GM18951 (cell line): ENCODE results near the gene CMTM1.
"Not testable (repeated sequence)": the region's sequence is repeated elsewhere in the genome, so short reads cannot be mapped to it uniquely, and the experiment has no call there.

Experiments
- POLR2A ChIP-seq: IDR thresholded peaks from 4 replicates; pipeline ENCODE4 v1.6.1; 2011; ENCODE audit warnings: mild to moderate bottlenecking; ENCODE audit not compliant: insufficient read length, insufficient read depth; ENCODE audit errors: extremely low read depth
- in situ Hi-C: fragments of 300-500 bp; cut with MboI; formaldehyde crosslinking; loops from one replicate; pipeline ENCODE4 v1.12.0; 2022; ENCODE audit warnings: low sequenced_read_pairs, mixed read lengths, inconsistent platforms; ENCODE audit not compliant: unreplicated experiment

The CMTM1 gene

DNA sequence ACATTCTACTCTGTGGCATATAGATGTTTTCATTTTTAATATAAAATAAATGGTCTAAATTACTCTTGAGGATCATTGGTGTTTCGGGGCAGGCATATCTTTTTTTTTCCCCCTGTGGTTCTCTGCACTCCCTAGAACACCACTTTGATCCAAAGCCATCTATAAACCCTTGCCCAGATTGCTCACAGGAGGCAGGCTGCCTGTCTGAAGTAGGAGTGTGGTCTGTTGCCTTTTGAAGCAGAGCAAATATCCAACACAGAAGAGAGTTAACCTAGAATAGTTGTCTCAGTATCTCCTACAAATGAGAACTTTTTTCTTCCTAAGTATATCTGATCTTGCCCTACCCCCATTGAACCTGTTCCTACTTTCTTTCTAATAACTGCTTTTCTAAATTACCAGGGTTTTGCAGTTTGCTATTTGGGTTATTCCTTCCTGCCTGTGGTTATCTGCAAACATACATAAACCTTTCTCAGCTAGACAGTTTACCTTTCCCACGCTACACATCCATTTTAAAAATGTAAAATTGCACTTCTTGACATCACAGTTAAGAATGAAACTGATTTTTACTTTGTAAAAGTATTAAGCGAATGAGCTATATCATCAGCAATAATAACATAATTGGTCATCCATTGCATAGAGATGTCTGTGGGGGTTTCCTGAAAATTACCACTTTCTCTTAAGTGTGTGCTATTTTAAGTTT lies 4.7 kb upstream of the CMTM1 start:
- in situ Hi-C loops = no loop called here
- no peak for TF ChIP-seq POLR2A

DNA sequence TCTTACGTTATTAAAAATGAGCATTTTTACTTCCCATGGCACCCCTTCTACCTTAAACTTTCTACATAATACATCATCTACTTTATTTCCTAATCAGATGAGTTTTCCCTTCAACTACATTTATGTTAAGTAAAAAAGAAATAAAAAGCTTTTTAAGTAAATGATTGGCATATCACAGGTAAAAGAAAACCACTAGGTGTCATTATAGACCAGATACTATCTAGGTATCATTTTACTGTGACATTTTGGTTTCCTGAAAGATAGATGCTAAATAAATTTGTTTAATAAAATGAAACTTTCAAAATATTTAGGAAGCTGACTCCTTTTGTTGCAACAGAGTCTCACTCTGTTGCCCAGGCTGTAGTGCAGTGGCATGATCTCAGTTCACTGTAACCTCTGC lies 3.8 kb upstream of the CMTM1 start:
- TF ChIP-seq POLR2A = no peak
- in situ Hi-C loops = no loop called here

- in situ Hi-C loops = no loop called here
Observed at GRCh38 chr16:66562986-66563385, 3.3 kb upstream of the CMTM1 start.

DNA sequence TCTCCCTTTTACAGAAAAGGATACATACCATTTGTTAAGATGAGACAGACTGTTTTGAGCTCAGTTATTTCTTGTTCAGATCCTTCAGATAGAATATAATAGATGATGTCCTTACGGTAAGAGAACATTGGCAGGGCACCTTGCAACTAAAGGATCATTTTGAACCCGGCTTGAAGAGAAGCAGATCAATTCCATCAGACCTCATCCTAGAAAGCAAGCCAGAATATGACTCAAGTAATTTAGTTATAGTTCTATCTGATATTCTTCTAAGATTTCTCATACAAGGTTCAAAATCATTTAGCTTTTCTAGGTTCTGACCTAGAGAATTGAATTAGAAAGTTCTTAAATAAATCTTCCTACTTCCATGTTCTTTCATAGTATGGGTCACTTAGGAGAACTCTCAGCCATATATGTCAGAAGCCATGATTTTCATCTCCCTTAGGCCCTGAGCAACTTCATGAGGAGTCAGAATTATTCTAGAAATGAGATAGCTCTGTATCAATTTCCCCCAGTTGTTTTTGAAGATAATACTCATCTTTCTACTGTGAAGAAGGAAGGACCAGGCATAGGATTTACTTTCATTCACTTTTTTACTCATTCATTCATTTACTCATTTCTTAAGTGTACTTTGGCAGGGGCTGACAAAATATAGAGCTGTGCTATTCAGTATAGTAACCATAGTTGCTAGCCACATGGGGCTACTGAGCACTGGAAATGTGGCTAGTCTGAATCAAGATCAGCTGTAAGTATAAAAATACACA lies 2.5 kb upstream of the CMTM1 start:
- TF ChIP-seq POLR2A = no peak
- in situ Hi-C loops = no loop called here

More at GRCh38 chr16:66562986-66563385, 3.3 kb upstream of the CMTM1 start:
- no peak for TF ChIP-seq POLR2A

- in situ Hi-C loops = not testable (repeated sequence)
Observed at GRCh38 chr16:66567270-66567669, 1.0 kb downstream of the CMTM1 start.

DNA sequence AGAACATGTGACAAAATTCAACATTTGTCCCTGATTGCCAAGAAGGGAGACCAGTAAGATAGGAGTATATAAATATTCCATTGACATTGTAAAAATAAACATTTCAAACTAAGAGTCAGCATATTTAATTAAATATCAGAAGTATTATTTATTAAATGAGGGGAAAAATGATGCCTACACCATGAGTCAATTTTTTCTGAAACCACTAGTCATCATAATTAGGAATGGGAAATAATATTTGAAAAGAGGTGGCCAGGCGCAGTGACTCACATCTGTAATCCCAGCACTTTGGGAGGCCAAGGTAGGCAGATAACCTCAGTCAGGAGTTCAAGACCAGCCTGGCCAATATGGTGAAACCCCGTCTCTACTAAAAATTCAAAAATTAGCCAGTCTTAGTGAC lies 2.1 kb downstream of the CMTM1 start:
- in situ Hi-C loops = no loop called here
- no peak for TF ChIP-seq POLR2A

DNA sequence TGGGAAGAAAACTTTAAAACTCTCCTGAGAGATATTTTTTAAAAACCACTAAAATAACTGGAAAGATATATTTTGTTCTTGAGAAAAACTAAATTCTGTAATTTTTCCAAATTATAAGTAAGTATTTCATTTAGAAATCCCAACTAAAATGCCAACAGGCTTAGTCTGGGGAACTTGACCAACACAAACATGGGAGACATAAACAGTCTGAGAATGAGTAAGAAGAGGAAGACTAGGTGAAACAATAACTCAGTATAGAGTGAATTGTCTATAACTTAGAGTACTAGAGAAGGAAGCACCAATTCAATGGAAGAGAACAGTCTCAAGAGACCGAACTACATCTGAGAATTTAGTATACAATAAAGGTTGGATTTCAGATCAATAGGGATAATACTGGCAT lies 2.9 kb downstream of the CMTM1 start:
- TF ChIP-seq POLR2A = no peak
- in situ Hi-C loops = no loop called here

GRCh38 chr16:66569827-66570405 lies 3.7 kb downstream of the CMTM1 start:
- in situ Hi-C loops = no loop called here
- no peak for TF ChIP-seq POLR2A

DNA sequence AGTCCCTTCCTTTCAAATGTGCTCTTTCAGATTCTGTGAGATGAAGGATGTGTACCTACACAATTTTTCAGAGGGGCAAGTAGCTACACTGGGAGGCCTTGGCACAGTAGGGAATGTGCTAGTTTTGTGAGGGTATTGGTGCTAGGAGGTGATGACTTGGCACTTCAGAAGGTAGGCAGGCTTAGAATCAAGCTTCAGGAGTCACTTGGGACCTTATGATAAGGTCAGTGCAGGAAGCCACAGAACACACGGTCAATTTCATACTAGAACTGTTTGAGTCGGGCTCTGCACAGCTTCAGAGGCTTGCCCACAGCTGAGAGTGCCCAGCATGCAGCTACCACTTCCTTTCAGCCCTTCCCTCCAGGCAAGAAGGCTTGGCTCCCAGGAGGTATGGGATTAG lies 6.1 kb downstream of the CMTM1 start:
- in situ Hi-C loops = no loop called here
- TF ChIP-seq POLR2A = no peak

GRCh38 chr16:66574081-66574480 lies 7.8 kb downstream of the CMTM1 start:
- no peak for TF ChIP-seq POLR2A
- in situ Hi-C loops = no loop called here

GRCh38 chr16:66574531-66574930 lies 8.3 kb downstream of the CMTM1 start:
- in situ Hi-C loops = no loop called here
- no peak for TF ChIP-seq POLR2A

DNA sequence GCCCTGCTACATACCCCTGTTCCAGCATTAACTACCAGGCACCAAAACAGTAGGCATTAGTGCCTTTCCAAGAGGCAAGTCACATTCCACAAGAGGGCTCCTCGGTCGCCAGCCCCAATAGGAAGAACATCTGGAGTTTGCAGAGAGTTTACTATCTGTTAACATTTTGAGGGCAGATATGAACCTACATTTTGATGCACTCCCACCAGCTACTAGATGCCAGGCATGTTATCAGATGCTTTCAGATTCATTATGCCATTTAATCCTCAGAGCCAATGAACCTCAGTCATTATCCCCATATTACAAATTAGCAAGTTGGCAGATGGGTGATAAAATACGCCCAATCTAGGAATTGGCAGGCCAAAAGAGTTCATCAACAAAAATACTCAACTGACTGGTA lies 8.8 kb downstream of the CMTM1 start:
- in situ Hi-C loops = no loop called here
- no peak for TF ChIP-seq POLR2A

DNA sequence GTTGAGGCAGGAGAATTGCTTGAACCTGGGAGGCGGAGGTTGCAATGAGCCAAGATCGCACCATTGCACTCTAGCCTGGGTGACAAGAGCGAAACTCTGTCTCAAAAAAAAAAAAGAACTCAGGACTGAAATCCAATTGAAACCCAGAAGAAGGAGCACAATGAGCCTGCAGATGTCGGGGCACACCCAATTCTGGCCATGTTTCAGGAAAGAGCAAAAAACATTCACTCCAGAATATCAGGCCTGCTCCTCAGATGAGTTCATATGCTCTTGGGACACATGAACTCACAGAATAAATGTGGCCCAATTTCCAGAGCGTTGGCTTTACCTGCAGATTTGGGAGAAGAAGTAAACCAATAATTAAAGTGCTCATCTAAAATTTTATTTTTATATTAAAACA lies 10.1 kb downstream of the CMTM1 start:
- in situ Hi-C loops = no loop called here
- TF ChIP-seq POLR2A = no peak
